B cell (primary cell): ENCODE measurements around the gene NPAS3. TPM values are rescaled to one million over a fixed set of nuclear protein-coding genes. Genes with fewer than 3 reads are reported as not detected.

Experiments
- ATAC-seq: fragments of 200-7000 bp; cut with Tn5 transposase; one replicate; pipeline ENCODE4 v1.10.0; 2021; ENCODE audit warnings: low read depth, mild to moderate bottlenecking, moderate number of reproducible peaks, moderate library complexity
- CTCF ChIA-PET: fragments of 350-600 bp; sonication (Branson Sonifier 250); formaldehyde crosslinking; loops from one replicate; lab custom pipeline; 2021; ENCODE audit warnings: antibody characterized with exemption, inconsistent platforms; lab: Charles Lee
- POLR2A ChIA-PET: fragments of 350-600 bp; sonication (Branson Sonifier 250); formaldehyde crosslinking; loops from one replicate; lab custom pipeline; 2021; ENCODE audit warnings: antibody characterized with exemption; lab: Charles Lee
- DNase-seq: peaks from one replicate; pipeline ENCODE4 v3.0.0; 2013
- H2AFZ ChIP-seq: 2 replicates; pipeline ENCODE4 v1.6.1; 2012; ENCODE audit warnings: mild to moderate bottlenecking, low read depth, low read length; ENCODE audit not compliant: insufficient read depth, poor library complexity, severe bottlenecking
- H3K27ac ChIP-seq, 2 donors: 1 replicate in 1 of 2; 2 replicates in 1 of 2; pipeline ENCODE4 v1.5.1; 2012 to 2013; ENCODE audit warnings: low read length in 2 of 2, mild to moderate bottlenecking in 2 of 2, moderate library complexity in 1 of 2
- H3K27me3 ChIP-seq, 4 experiments: fragments of 200-600 bp in 1 of 4; sonication (generic) in 1 of 4; replicated peaks in 1 of 4; 1 replicate in 2 of 4; 2 replicates in 2 of 4; pipeline versions ENCODE4 v1.6.1 to v1.7.0; 2013 to 2016; ENCODE audit warnings: low read length in 3 of 4, mild to moderate bottlenecking in 2 of 4, mixed read lengths in 1 of 4, moderate library complexity in 1 of 4; ENCODE audit not compliant: insufficient read depth in 4 of 4, control insufficient read depth in 3 of 4; ENCODE audit errors: control extremely low read depth in 1 of 4
- H3K36me3 ChIP-seq, 2 experiments: replicated peaks in 1 of 2; 1 replicate in 1 of 2; 2 replicates in 1 of 2; pipeline versions ENCODE4 v1.6.1 to v1.7.1; 2013; ENCODE audit warnings: low read length in 1 of 2; ENCODE audit not compliant: insufficient read depth in 2 of 2, control insufficient read depth in 1 of 2; ENCODE audit errors: control extremely low read depth in 1 of 2, extremely low read depth in 1 of 2
- H3K4me1 ChIP-seq, 2 donors: fragments of 200-600 bp in 1 of 2; sonication (generic) in 1 of 2; 1 replicate in 1 of 2; 2 replicates in 1 of 2; pipeline versions ENCODE4 v1.5.1 to v1.6.1; 2013 to 2017; ENCODE audit warnings: low read length in 2 of 2; ENCODE audit not compliant: control insufficient read depth in 2 of 2, insufficient read depth in 2 of 2
- H3K4me2 ChIP-seq: replicated peaks from 2 replicates; pipeline ENCODE3; 2012; ENCODE audit warnings: mild to moderate bottlenecking, low read depth, low read length; ENCODE audit not compliant: poor library complexity, severe bottlenecking
- H3K4me3 ChIP-seq, 5 experiments: fragments of 200-600 bp in 1 of 5; sonication (generic) in 1 of 5; 1 replicate in 3 of 5; 2 replicates in 2 of 5; pipeline versions ENCODE4 v1.5.1 to v1.7.0; 2011 to 2016; ENCODE audit warnings: low read length in 4 of 5, mild to moderate bottlenecking in 4 of 5, low read depth in 2 of 5, control low read depth in 1 of 5, moderate library complexity in 1 of 5; ENCODE audit not compliant: insufficient read depth in 1 of 5; ENCODE audit errors: control extremely low read depth in 1 of 5, extremely low read depth in 1 of 5
- H3K79me2 ChIP-seq: fragments of 200-600 bp; sonication (generic); one replicate; pipeline ENCODE4 v1.6.0; 2016; ENCODE audit warnings: low read length; ENCODE audit not compliant: control insufficient read depth, insufficient read depth
- H3K9ac ChIP-seq: fragments of 200-600 bp; sonication (generic); 2 replicates; pipeline ENCODE4 v1.6.1; 2017; ENCODE audit warnings: mild to moderate bottlenecking, low read length, moderate library complexity
- H3K9me3 ChIP-seq, 3 donors: one replicate each; pipeline versions ENCODE4 v1.6.1 to v1.7.1; 2013; ENCODE audit warnings: low read length in 2 of 3; ENCODE audit not compliant: control insufficient read depth in 2 of 3, insufficient read depth in 1 of 3; ENCODE audit errors: control extremely low read depth in 1 of 3
- H4K20me1 ChIP-seq: 2 replicates; pipeline ENCODE4 v1.6.0; 2012; ENCODE audit warnings: mild to moderate bottlenecking, low read length; ENCODE audit not compliant: insufficient read depth, control insufficient read depth, poor library complexity, severe bottlenecking
- H3K27ac Mint-ChIP-seq: one replicate; pipeline ENCODE4 v1.8.0; 2021; ENCODE audit warnings: mixed read lengths
- H3K27me3 Mint-ChIP-seq: one replicate; pipeline ENCODE4 v1.8.0; 2021; ENCODE audit warnings: mixed read lengths
- H3K4me1 Mint-ChIP-seq: one replicate; pipeline ENCODE4 v1.8.0; 2021; ENCODE audit warnings: mixed read lengths
- H3K4me3 Mint-ChIP-seq: one replicate; pipeline ENCODE4 v1.8.0; 2021; ENCODE audit warnings: mixed read lengths
- H3K9me3 Mint-ChIP-seq: one replicate; pipeline ENCODE4 v1.8.0; 2022; ENCODE audit warnings: mixed read lengths; ENCODE audit not compliant: insufficient read depth
- CTCF ChIP-seq: fragments of 200-600 bp; IDR thresholded peaks from one replicate; pipeline ENCODE4 v1.8.0; 2022; ENCODE audit warnings: antibody characterized with exemption, mild to moderate bottlenecking
- EZH2 ChIP-seq: IDR thresholded peaks from 2 replicates; pipeline ENCODE4 v1.6.1; 2012; ENCODE audit warnings: borderline replicate concordance, low read depth, mild to moderate bottlenecking, moderate library complexity, low read length; ENCODE audit not compliant: insufficient read depth, poor library complexity, severe bottlenecking
- WGBS: methylation state at CpG from one replicate; pipeline ENCODE4 v1.1.5; 2013; ENCODE audit warnings: missing lambda C conversion rate; ENCODE audit not compliant: insufficient coverage; 5-methylcytosine and 5-hydroxymethylcytosine counted together
- intact Hi-C: fragments of 100-400 bp; cut with micrococcal nuclease; formaldehyde crosslinking; loops from one replicate; pipeline ENCODE4 v1.10.0; 2022
- polyA plus RNA-seq: library from polyadenylated mRNA; depleted of rRNA; stranded (reverse); fragments of >200 nt; gene quantifications from 2 replicates; pipeline ENCODE4 v1.2.3, GENCODE V29; 2012
- total RNA-seq, 2 donors: library from RNA; stranded (reverse); fragments of 120-200 nt in 1 of 2; gene quantifications; 1 replicate in 1 of 2; 2 replicates in 1 of 2; pipeline versions ENCODE4 v1.2.3 to v1.2.4, GENCODE V29; 2013 to 2022

NPAS3 gene
- total and polyA plus RNA-seq, 2 donors (not counting 1 experiment from before 2014, with no cell fraction given) = not detected

- no peak overlapping the region for H3K4me3 ChIP-seq
- no peaks in the 10 kb centered on the region for H3K79me2 ChIP-seq
- ATAC-seq (no peak), DNase-seq (no peak)
- Mint-ChIP-seq H3K4me1 (peaks cover 9% of the 10 kb centered on the region), H3K27me3 (peaks cover 65% of the 10 kb centered on the region), H3K4me3 (no peak overlapping the region), H3K9me3 (no peaks in the 10 kb centered on the region), H3K27ac (no peak overlapping the region)
- no peak overlapping the region for H2AFZ ChIP-seq
- peaks cover 0 to 29% (median 24%) of the 10 kb centered on the region in 4 experiments for H3K27me3 ChIP-seq
- CTCF ChIA-PET = no interaction called here
- TF ChIP-seq EZH2 (no peak), CTCF (no peak)
- no peak overlapping the region for H3K27ac ChIP-seq
- POLR2A ChIA-PET = no interaction called here
- no peak overlapping the region for H3K4me2 ChIP-seq
- intact Hi-C loops = no loop called here
- H4K20me1 ChIP-seq = no peaks in the 10 kb centered on the region
- WGBS = 100% methylated on average over 5 of the region's 7 CpGs
- peaks cover 0 to 6% (median 0%) of the 10 kb centered on the region in 3 donors for H3K9me3 ChIP-seq
- no peaks in the 10 kb centered on the region for H3K36me3 ChIP-seq
- no peak overlapping the region for H3K9ac ChIP-seq
- peaks cover 7 to 15% of the 10 kb centered on the region in 2 donors for H3K4me1 ChIP-seq
Observed at GRCh38 chr14:32940711-32941667, 2.3 kb downstream of the NPAS3 start.

- no peak for TF ChIP-seq CTCF
- no peak for TF ChIP-seq EZH2
- H3K79me2 ChIP-seq = no peaks in the 10 kb centered on the region
- peaks cover 0 to 6% (median 0%) of the 10 kb centered on the region in 3 donors for H3K9me3 ChIP-seq
- H3K4me3 Mint-ChIP-seq = no peak overlapping the region
- H4K20me1 ChIP-seq = no peaks in the 10 kb centered on the region
- H3K4me3 ChIP-seq = no peak overlapping the region
- H3K27me3 ChIP-seq = peaks cover 0 to 28% (median 19%) of the 10 kb centered on the region in 4 experiments
- no peak overlapping the region for H3K27ac Mint-ChIP-seq
- H3K9ac ChIP-seq = no peak overlapping the region
- ATAC-seq (no peak), DNase-seq (no peak)
- H3K36me3 ChIP-seq = no peaks in the 10 kb centered on the region
- no CpG with 5 or more reads among the region's 2 CpGs for WGBS
- peaks cover 7 to 15% of the 10 kb centered on the region in 2 donors for H3K4me1 ChIP-seq
- H2AFZ ChIP-seq = no peak overlapping the region
- H3K4me2 ChIP-seq = no peak overlapping the region
- H3K9me3 Mint-ChIP-seq = no peaks in the 10 kb centered on the region
- CTCF ChIA-PET = no interaction called here
- intact Hi-C loops = no loop called here
- H3K4me1 Mint-ChIP-seq = peaks cover 9% of the 10 kb centered on the region
- H3K27ac ChIP-seq = no peak overlapping the region
- H3K27me3 Mint-ChIP-seq = peaks cover 60% of the 10 kb centered on the region
- POLR2A ChIA-PET = no interaction called here
Observed at GRCh38 chr14:32941668-32942065, 3.0 kb downstream of the NPAS3 start.
